SK-N-MC (cell line): ENCODE results near the gene PTPRN2.

Experiments
- EZH2 ChIP-seq: fragments of 200-600 bp; sonication (generic); IDR thresholded peaks from one replicate; pipeline ENCODE4 v1.6.1; 2017; ENCODE audit warnings: antibody characterized with exemption
- POLR2AphosphoS5 ChIP-seq: IDR thresholded peaks from 2 replicates; pipeline ENCODE4 v1.6.1; 2012; ENCODE audit warnings: mild to moderate bottlenecking, low read depth, low read length, borderline replicate concordance

DNA sequence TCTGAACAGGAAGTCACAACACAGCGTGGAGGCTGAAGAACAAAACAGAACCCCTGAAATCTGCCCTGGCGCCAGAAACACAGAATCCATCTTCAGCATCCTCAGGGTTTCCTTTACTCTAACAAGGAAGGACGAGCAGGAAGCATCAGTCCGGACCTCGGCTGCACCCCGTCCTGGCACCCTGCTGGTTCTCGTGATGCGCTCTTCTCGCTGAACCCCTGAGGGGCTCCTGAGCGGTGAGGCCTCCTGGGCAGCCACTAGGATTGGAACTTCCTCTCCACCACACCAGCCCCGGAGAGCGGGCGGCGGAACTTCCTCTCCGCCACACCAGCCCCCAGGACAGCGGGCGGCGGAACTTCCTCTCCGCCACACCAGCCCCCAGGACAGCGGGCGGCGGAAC lies 461.9 kb downstream of the PTPRN2 start:
- TF ChIP-seq EZH2 = no peak
- TF ChIP-seq POLR2AphosphoS5 = no peak
